ENCODE data around the gene ARHGEF35.
"Not testable (repeated sequence)": the region's sequence is repeated elsewhere in the genome, so short reads cannot be mapped to it uniquely, and the experiment has no call there.

ARHGEF35 gene

GRCh38 chr7:144178380-144179164 is 17.1 kb downstream of the ARHGEF35 start:
- peak; percentile 10 for DNase-seq

GRCh38 chr7:144174613-144175012 is 21.0 kb downstream of the ARHGEF35 start:
- no peak for DNase-seq

GRCh38 chr7:144171594-144172350 is 23.9 kb downstream of the ARHGEF35 start:
- DNase-seq, result not testable (repeated sequence)

- DNase-seq, result no peak
Observed at GRCh38 chr7:144164784-144165183, 30.8 kb downstream of the ARHGEF35 start.

- no peak for DNase-seq
Observed at GRCh38 chr7:144158861-144159260, 36.8 kb downstream of the ARHGEF35 start.

GRCh38 chr7:144148224-144148827 is 47.3 kb downstream of the ARHGEF35 start:
- no peak for DNase-seq

GRCh38 chr7:144144426-144144825 is 51.2 kb downstream of the ARHGEF35 start:
- no peak for DNase-seq

- DNase-seq, result no peak
Observed at GRCh38 chr7:144142187-144142586, 53.4 kb downstream of the ARHGEF35 start.

- DNase-seq, result no peak
Observed at GRCh38 chr7:144137501-144137900, 58.1 kb downstream of the ARHGEF35 start.
